HL-60/S4 treated with phorbol 12-myristate 13-acetate at 8.2 ng/mL for 4 days and 3 days (cell line): ENCODE measurements around the gene ATP2B2.

ENCODE experiments used
- in situ Hi-C: fragments of 300-500 bp; cut with MboI; formaldehyde crosslinking; loops from 2 replicates; pipeline ENCODE4 v1.15.0; 2022; ENCODE audit warnings: low sequenced_read_pairs

ATP2B2 gene

DNA sequence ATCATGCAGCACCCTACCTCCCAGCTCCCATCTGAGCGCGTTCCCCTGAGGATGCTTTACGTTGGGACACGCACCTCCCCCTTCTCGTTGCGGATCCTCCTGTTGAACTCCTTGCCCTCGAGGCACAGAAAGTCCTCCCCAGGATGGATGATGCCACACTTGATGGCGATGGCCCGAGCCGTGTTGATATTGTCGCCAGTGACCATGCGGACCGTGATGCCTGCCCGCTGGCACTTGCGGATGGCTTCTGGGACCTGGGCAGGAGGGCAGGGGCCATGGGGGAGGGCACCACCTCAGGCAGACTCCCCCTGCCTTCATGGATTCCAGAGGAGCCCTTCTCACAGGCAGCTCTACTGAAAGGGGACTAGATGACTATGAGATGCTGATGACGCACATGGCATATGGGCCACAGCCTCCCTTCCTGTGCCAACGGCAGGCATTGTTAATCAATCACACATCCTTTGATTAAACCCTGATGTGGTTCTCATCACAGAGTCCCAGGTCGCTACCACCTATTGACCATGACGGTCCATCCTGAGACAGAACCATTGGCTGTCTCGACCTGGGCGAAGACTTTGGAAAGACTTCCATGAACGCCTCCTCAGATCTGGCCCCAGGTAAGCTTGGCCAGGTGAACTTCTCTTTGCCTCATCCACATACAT lies 154.9 kb downstream of the ATP2B2 start:
- in situ Hi-C loops = no loop called here

DNA sequence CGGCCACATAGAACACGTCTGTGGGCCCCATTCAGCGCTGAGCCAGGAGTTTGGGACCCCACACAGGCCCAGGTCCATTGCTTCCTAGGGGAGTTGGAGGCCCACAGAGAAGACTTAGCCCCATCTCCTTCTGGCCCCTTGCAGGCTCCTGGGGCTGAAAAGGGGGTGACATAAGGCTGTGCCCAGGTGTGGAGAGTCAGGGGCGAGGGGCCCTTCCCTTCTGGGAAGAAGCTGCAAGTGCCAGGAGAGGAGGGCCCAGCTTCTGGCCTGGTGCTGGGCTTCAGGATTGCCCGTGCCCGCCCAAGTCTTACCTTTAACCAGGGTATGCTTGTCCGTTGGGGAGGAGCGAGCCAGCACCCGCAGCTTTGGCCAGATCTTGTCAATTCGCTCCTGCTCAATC lies 155.6 kb downstream of the ATP2B2 start:
- in situ Hi-C loops = loop anchor here (25.0 kb wide), 1 partner anchor 362 kb away; no protein-coding TSS in a partner anchor

DNA sequence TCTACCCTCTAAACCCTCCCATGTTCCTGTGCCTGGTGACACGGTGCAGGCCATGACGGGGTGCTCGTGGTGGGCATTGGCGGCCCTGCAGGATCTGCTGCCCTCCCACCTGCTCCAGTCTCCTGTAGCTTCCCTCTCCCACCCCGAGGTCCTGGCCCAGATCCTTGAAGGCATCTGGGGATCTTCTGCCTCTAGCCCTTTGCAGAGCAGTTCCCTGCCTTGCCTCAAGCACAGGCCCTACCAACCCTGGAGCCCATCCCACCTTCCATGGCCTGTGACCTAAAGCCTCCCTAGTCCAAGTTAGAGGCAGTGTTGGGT lies 157.0 kb downstream of the ATP2B2 start:
- in situ Hi-C loops = loop anchor here (25.0 kb wide), 1 partner anchor 364 kb away; no protein-coding TSS in a partner anchor

DNA sequence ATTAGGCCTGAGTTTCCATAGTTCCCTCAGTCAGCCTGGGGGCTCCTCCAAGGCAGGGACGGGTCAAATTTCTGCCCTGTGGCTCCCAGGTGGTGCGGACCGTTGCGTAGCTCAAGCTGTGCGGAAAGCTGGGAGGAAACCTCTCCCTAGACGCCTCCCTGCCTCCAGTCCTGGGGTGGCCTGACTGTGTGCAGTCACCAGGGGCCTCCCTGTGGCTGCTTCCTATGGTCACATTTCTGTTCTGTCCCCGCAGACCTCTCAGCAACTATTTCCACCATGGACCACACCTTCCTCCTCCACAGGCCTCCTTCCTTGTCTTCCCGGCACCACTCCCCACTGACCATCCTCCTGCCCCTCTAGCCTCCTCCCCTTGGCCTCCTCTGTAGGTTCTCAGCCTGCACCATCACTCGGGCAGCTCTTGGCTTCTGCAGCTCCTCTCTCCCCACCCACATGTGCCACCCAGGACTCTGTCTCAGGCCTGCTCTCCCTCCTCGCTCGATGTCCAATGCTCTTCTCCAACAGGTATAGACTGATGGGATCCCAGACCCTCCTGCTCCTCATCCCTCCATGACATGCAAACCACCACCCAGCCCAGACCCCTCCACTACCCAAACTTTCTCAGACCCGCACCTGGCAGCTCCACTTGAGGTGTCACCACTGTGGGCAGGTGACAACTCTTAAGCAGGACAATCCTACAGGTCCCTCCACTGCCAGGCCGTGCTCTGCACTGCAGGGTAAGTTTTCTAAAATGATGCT lies 157.6 kb downstream of the ATP2B2 start:
- in situ Hi-C loops = loop anchor here (25.0 kb wide), 1 partner anchor 364 kb away; no protein-coding TSS in a partner anchor

DNA sequence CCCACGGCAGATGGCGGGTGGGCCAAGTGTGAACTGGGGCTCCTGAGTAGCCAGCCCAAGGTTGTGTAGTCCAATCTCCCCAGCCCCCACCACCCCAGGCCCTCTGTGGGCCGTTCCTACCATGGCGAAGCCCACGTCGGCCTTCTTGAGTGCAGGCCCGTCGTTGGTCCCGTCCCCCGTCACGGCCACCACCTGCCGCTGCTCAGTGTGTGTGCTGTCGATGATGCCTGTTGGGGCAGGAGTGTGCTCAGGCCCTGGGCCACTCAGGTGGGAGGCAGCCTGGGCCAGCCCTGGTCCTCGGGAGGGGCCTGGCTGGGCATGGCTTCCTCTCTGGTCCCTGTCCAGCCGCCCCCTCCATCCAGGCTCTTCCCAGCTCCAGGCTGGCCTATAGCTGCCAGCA lies 159.5 kb downstream of the ATP2B2 start:
- in situ Hi-C loops = loop anchor here (25.0 kb wide), 1 partner anchor 366 kb away; no protein-coding TSS in a partner anchor

DNA sequence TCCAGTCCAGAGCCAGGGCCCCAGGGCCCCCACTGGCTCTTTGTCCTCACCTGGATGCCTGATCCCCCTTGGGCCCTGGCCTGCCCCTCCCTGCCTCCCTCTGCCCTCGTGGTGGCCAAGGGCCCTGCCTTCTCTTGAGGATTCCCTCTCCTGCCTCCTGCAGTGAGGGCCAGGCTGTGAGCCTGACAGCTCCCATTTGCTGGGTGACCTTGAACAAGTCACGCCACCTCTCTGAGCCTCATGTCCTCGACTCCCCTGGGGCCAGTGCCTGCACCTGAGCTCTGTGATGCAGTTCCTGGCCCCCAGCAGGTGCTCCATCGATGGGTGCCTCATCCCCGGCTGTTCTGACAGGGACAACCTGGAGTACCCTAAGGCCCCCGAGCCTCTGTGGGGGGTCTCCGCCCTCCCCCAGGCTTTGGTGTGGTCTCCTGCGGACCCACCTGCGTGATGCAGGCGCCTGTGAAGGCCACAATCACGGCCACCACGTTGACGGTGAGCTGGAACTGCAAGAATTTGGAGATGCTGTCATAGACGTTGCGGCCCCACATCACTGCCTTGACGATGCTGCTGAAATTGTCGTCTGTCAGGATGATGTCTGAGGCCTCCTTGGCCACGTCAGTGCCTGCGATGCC lies 160.3 kb downstream of the ATP2B2 start:
- in situ Hi-C loops = loop anchor here (25.0 kb wide), 1 partner anchor 367 kb away; no protein-coding TSS in a partner anchor

DNA sequence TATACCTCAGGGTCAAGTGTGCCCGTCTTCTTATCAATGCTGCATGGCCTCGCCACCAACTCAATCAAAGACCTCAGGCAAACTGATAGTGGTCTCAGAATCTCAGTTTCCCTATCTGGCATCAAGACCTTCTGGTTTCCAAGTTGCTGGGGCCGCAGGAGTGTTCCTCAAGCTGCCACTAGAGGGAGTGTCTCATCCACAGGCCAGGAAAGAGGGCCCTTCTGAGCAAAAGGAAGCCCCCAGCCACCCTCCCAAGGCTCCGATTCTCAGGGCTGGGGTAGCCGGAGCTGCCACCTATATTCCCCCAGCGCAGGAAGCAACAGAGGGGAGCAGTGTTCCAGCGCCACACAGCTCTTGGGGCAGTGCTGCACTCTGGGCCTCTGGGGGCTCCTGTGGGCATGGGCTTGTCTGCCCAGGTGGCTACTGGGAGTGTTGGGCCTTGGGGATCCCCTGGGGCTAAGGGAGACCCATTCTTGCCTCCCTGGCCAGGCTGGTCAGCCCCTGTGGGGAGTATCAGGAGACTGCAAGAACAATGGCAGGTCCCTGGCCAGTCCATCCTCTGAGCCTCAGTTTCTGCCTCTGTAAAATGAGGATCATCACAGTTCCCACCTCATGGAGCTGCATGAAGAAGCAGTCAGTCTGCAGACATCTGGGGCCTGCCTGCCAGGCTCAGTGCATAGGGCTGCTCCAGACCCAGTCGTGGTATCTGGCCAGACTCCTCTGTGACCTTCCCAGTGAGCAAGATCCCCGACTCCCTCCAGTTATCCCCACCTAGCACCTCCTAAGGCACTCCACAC lies 161.0 kb downstream of the ATP2B2 start:
- in situ Hi-C loops = loop anchor here (25.0 kb wide), 1 partner anchor 368 kb away; no protein-coding TSS in a partner anchor

DNA sequence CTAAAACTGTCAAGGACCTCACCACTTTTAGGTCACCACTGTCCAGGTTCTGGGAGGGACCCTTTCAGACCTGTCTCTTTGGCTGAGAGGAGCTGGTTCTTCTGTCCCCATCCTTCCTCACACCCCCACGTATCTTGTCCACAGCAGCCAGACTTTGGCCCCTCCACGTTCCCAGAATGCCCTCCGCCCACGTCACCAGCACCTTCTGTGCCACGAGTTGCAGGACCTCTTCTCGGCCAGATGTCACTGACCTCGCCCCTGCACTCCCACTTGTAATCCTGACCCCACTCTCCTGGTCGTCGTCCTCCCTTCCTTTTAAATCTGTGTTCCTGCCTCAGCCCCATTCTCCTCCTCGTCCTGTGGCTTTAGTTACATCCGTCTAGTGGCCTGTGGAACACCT lies 161.9 kb downstream of the ATP2B2 start:
- in situ Hi-C loops = loop anchor here (25.0 kb wide), 1 partner anchor 369 kb away; no protein-coding TSS in a partner anchor

DNA sequence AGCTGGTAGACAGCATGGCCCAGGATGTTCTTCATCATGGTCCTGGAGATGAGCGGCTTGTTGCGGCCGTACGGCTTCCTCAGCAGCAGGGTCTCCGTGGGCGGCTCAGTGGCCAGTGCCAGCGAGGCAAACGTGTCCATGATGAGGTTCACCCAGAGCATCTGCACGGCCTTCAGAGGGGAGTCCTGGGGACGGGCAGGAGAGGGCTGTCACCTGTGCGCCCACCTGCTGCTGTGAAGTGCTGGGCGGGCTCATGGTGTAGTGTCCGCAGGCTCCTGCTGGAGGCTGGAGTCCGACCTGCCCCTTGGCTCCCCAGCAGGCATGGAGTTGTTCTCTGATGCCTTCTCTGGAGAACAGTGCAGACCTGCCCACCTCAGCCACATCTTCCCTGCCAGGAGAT lies 162.6 kb downstream of the ATP2B2 start:
- in situ Hi-C loops = loop anchor here (25.0 kb wide), 1 partner anchor 370 kb away; no protein-coding TSS in a partner anchor

DNA sequence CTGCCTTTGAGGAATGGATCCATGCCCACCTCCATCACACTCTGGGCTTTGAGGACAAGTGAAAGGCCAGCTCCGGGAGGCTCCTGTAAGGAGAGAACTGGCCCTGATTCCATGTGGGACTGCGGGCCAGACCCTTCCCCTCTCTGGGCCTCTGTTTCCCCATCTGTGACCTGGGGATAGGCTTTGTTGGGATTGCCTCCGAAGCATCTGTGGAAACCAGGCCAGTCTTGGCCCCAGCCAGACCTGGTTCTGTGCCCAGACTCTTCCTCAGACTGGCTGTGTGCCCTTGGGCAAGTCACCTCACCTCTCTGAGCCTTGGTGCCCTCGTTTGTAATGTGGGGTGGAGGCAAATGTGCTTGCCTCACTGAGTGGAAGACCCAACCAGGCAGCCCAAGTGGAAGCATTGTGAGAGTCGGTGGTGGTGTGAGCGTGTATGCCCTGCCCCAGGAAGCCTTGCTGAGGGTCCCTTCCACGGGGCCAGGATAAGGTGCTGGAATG lies 163.4 kb downstream of the ATP2B2 start:
- in situ Hi-C loops = loop anchor here (25.0 kb wide), 1 partner anchor 370 kb away; no protein-coding TSS in a partner anchor

DNA sequence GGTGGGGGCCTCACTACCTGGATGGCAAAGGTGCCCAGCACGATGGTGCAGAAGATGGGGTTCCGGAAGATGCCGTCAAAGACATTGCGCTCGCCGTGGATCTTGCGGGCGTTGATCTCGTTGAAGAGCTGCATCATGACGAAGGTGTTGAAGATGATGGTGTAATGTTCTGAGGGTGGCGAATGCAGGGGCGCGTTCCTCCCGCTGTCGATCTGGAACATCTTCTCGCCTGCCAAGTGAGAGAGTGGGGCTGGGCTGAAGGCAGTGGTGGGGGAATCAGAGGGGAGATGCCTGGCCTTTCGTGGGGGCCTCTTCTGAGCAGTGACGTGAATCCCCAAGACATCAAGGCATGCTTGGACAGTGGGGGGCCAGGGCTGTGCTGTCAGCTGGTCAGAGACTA lies 164.9 kb downstream of the ATP2B2 start:
- in situ Hi-C loops = loop anchor here (25.0 kb wide), 1 partner anchor 372 kb away; no protein-coding TSS in a partner anchor

DNA sequence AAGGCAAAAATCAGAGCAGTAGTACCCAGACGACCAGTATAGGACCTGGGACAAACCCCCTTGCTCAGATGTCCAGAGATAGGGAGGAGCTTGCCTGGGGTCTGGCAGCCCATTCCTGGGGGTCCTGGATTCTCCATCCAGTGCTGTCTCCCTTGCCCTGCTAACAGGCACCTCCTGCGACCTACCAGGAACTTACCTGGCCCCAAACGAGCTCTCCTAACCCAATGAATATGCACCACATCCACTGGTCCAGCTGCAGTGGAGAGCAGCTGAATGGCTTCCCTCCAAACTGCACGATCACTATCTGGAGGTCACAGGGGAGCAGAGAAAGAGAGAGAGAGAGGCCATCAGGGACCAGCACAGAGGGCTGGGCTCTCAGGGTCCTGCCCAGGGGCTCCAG lies 165.3 kb downstream of the ATP2B2 start:
- in situ Hi-C loops = loop anchor here (25.0 kb wide), 1 partner anchor 372 kb away; no protein-coding TSS in a partner anchor

DNA sequence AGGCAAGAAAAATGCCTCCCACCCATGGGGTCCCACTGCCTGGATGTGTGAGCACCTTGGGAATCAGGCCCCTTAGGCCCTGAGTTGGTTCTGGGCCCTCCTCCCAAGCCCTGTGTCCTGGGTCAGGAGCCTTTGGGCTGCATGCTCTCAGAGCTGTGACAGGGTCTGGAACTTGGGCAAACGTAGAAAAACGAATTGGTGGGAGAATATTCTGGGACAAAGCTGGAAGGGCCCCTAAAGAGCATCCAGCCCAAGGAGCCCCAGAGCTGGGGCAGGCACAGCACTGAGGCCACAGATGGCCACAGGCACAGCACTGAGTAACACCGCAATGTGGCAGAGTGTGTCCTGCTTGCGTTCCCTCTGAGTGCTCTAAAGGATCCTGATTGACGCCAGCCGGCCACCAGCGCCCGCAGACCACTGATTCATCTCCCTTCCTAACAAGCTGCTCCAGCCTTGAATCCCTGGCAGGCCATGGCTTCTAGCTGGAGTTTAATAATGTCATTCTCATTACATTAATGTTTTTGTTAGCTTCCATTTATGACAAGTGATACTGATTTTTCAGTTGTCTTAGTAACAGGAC lies 165.9 kb downstream of the ATP2B2 start:
- in situ Hi-C loops = loop anchor here (25.0 kb wide), 1 partner anchor 373 kb away; no protein-coding TSS in a partner anchor

DNA sequence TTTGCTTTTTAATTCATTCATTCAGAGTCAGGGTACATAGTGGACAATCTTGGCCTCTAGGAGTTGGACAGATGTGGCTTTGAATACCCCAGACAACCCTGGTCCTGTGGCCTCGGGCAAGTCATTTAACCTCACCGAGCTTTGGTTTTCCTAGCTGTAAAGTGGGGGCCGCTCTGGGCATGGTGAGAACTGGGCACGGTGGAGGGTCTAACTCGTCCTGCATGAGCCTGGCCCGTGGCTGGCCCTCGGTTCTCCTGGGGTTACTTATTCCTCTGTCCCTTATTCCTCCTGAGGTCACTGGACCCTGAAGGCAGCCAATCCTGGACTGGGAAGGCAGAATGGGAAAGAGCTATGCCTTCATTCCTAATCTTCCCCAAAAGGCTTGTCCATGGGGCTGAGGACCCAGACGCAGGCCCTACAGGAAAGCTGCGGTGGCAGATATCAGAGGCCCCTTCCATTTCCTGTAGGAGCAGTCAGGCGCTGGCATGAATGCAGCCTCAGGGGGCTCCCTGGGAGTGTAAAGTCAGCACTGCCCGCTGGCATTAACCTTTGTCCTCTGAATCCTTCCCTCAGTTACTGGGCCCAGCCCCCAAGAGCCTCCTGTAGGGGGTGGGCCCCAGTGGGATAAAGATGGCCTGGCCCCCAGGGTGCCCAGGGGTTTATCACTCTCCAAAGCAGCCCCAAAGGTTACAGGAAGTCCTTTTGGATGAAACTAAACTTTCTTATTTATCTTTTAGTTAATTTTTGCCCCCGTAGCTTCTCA lies 166.6 kb downstream of the ATP2B2 start:
- in situ Hi-C loops = loop anchor here (25.0 kb wide), 1 partner anchor 374 kb away; no protein-coding TSS in a partner anchor

DNA sequence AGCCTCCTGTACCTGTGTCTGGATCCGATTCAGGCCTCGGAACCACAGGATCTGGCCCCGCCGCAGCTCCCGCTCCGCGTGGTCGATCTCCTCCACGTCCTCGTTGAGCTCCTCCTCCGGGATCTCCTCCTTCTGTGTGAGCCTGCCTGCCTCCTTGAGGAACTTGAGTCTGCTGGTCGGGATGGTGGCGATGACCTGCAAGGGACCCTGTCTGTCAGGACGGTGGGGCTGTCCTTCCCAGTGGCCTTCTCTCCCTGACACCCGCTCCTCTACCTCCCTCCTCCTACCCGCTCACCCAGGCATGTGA lies 167.3 kb downstream of the ATP2B2 start:
- in situ Hi-C loops = loop anchor here (25.0 kb wide), 1 partner anchor 374 kb away; no protein-coding TSS in a partner anchor

DNA sequence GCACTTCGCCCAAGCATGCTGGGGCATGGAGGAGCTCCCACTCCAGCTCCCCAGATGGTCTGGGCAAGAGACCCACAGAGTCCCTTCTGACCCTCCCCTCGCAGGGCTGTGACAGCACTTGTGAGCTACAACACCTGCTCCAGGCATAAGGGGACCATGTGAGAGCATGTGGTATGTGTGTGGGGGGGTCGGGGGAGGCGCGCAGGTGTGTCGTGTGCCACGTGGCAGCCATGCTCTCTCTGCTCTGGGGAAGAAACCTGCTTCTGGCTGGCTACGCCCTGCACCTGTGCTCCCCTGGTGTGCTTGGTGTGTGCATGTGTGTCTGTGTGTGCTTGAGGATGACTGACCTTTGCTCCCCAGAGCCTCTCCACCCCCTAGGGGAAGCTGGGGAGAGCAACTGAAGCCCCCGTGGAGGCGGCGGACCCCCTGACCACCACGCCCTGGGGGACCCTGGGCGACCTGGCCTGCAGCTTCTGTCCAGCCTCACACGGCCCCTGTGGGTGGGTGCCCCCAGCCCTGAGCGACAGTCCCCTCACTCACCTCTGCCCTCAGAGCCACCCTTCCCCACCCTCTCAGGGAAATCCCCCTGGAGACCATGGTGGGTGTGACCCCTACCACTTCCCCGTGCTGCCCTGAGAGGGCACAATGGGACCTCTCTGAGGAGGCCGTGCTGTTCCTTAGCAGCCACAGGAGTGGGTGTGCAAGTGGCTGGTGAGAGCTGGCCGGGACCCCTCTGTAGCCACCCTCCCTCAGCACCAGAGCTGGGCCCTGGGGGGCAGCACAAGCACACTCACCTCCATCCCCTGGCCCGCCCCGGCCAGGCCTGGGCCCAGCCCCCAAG lies 167.8 kb downstream of the ATP2B2 start:
- in situ Hi-C loops = loop anchor here (25.0 kb wide), 1 partner anchor 375 kb away; no protein-coding TSS in a partner anchor

DNA sequence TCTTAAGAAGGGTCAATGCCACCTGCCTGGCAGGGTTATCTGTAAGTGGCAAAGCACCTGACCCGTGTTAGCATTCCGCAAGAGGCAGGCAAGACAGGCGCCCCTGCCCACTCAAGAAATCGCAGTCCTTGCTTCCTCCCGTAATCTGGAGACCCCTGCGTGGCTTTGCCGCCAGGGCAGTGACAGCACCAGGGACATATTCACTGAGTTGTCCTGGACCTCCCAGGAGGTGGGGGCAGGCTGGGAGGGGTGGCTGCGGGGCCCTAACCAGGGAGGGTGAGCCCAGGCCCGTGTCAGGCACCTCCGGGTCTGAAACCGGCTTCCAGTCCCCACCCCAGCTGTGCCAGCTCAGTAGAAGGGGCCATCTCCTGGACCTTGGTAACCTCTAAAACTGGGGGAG lies 168.6 kb downstream of the ATP2B2 start:
- in situ Hi-C loops = loop anchor here (25.0 kb wide), 1 partner anchor 376 kb away; no protein-coding TSS in a partner anchor
